Measurements from ENCODE around the gene MPV17L2. TPM values are rescaled to one million over a fixed set of nuclear protein-coding genes. Genes with fewer than 3 reads are reported as not detected.

The MPV17L2 gene
- 7.2 and 8.6 TPM in 2 replicates for total RNA-seq

DNA sequence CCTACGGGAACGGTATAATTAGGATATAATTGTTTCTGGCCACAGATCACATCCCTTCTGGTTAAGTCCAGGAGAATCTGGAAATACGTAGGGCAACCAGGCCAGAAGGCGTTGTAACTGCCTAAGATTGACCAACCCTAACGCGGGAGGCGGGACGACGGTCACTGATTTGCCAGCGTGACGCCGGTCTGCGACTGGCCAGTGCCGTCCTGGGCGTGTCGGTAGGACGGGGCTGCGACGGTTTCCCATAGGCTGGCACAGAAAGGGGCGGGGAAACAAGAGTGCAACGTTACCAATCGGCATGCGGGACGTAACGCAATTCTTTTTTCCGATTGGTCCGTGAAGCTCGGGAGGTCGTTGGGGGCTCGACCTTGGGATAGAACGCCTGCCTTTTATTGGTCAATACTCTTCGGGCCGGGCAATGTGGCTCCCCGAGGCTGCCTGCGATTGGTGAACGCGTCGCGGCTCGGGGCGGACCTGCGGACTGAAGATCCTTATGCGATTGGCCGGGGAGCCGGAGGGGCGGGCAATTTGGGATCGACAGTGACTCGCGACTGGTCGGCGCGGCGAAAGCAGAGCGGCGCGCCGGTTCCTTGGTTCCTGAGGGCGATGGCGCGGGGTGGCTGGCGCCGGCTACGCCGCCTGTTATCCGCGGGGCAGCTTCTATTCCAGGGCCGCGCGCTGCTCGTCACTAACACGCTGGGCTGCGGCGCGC lies at the start of gene MPV17L2:
MPV17L2 (plus strand) TSS at position 546 of the 715 bp plus-strand sequence; CDS start at position 610, 64 bp downstream.

DNA sequence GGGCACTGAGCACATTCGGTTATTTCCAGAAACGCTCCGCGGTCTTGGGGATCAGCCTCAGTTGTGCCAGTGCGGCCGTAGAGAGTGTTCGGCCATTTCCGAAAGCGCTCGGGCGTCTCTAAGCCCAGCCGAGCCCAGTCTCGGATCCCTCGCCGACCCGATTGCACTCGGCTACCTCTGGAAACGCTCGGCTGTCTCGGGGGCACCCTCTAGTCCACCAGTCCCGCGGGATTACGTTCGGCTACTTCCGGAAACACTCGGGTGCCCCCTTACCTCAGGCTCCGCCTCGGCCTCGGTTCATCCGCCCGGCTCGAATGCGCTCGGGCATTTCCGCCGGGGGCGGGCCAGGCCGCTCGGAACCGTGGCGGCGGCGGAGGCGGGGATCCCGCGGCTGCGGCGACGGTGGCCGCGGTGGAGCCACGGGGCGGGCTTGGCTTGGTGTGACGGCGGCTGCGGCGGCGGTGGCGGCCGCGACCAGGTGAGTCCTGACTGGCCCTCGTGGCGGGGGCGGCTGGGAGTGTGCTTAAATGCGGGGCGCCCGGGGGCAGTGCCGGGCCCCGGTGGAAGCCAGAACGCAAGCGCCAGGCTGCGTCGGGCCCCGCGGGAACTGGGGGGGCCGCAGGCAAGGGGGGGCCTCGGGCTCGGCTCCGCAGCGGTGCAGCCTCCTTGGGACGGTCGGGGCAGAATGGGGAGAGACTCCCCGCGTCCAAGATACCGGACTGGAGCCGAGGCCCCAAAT lies 40.0 kb upstream of the MPV17L2 start, which contains the start of gene PIK3R2:
PIK3R2 (plus strand) TSS at position 347 of the 739 bp plus-strand sequence. CDS start 2,717 bp downstream, outside the sequence.

DNA sequence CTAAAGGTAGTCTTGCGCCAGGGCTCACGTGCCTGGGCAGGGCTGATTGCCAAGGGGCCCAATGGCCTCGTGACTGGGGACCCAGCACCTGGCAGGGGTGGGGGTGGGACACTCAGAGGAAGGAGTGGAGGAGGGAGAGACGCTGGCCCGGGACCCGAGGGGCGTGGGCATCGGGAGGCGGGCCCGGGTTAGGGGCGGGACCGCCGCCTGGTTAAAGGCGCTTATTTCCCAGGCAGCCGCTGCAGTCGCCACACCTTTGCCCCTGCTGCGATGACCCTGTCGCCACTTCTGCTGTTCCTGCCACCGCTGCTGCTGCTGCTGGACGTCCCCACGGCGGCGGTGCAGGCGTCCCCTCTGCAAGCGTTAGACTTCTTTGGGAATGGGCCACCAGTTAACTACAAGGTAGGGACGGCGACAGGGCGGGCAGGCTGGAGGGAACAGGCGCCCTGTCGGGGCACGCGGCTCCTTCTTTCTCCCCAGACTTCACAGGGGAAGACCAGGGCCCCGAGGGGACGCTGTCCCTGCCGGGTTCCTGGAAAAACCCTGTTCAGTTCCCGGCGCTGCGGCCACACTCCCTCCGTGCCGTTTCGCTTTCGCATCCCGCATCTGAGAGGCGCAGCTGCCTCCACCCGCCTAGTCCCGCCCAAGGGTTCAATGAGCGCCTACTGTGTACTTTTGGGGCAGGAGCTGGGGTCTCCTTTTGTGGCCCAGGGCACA lies 19.3 kb upstream of the MPV17L2 start, which contains the start of gene IFI30:
IFI30 (plus strand) TSS at position 242 of the 717 bp plus-strand sequence; CDS start at position 271, 29 bp downstream.

DNA sequence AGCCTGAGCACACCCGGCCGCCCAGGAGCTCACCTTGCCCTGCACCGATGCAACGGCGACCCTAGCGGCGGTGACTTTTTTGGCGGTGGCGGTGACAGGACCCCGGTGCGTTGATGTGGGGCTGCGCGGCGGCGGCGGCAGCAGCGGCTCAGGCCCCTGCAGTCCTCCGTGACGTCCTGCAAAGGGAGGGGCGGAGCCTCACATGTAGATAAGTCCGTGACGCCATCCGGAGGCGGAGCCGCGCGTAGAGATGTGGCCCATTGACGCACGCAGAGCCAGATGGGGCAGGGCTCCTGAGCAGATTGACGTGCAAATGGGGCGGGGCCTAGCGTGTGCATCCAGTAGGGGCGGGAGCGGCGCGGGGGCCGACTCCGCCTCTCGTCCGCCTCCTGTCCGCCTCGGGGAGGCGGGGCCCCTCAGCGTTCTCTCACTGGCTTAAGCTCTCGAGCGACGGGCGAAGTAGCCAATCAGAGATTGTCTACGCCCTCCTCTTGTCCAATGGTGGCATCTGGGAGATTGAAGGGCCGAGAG lies 10.9 kb downstream of the MPV17L2 start, which contains the start of gene RAB3A:
RAB3A (minus strand) TSS at position 180 of the 531 bp plus-strand sequence. CDS start 1,302 bp downstream, outside the sequence.

DNA sequence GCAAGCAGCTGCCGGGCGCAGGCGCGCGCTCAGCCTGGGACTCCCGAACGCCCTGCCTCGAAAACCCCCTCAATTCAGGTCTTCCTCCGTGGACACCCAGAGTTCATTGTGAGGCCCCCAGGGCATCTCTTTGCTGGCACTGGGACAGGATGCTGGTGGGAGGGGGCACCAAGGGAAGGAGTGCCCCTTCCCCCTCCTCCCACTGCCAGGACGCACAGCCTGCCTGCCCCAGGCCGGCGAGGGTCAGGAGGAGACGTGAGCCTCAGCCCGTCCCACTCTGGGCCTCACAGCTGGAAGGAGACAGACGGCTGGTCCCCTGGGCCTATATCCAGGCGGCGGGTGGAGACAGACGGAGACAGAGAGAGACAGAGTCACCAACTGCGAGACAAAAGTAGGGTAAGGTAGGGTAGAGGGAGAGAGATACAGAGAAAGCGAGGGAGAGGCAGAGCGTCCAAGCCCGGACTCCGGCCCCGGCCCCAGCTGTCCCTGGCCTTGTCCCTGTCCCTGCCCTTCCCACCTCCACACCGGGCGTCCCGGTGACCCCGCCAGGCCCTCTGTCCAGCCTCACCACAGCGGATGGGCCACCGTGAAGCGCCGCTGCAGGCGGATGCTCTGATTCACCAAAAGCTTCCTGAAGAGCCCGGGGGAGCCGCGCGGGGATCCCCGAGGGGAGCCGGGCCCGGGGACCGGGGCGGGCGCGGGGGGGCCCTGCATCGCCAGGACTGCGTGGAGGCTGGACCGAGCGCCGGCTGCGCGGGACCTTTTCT lies 32.9 kb downstream of the MPV17L2 start, which contains the start of gene PDE4C:
PDE4C (minus strand) TSS at position 737 of the 767 bp plus-strand sequence; CDS start at position 714, 23 bp downstream.

Other genes starting within 250 kb of the MPV17L2 start
- gene KCNN1, start 226.1 kb upstream of the MPV17L2 start, total RNA-seq: under 0.01 and 0.09 TPM in 2 replicates
- gene ARRDC2, start 185.0 kb upstream of the MPV17L2 start, total RNA-seq: 8.5 and 20.0 TPM in 2 replicates
- under 0.01 and 0.09 TPM in 2 replicates for gene IL12RB1, start 106.3 kb upstream of the MPV17L2 start, total RNA-seq
- 0.90 and 1.3 TPM in 2 replicates for gene MAST3, start 95.4 kb upstream of the MPV17L2 start, total RNA-seq
- gene PIK3R2, start 40.1 kb upstream of the MPV17L2 start, total RNA-seq: 2.5 and 4.0 TPM in 2 replicates
- 0.18 TPM in 1 of 2 replicates, not detected in the other for gene IFI30, start 19.4 kb upstream of the MPV17L2 start, total RNA-seq
- 0.45 and 0.56 TPM in 2 replicates for gene RAB3A, start 10.8 kb downstream of the MPV17L2 start, total RNA-seq
- gene PDE4C, start 33.2 kb downstream of the MPV17L2 start, total RNA-seq: 0.09 and 0.28 TPM in 2 replicates
- gene IQCN, start 81.2 kb downstream of the MPV17L2 start, total RNA-seq: under 0.01 and 0.09 TPM in 2 replicates
- 60.0 and 115 TPM in 2 replicates for gene JUND, start 88.4 kb downstream of the MPV17L2 start, total RNA-seq
- 135 and 140 TPM in 2 replicates for gene LSM4, start 129.9 kb downstream of the MPV17L2 start, total RNA-seq
- 21.8 and 25.7 TPM in 2 replicates for gene PGPEP1, start 147.4 kb downstream of the MPV17L2 start, total RNA-seq
- gene GDF15, start 192.9 kb downstream of the MPV17L2 start, total RNA-seq: 84.6 and 103 TPM in 2 replicates
- gene LRRC25, start 204.4 kb downstream of the MPV17L2 start, total RNA-seq: not detected in 2 replicates
- 50.0 and 52.1 TPM in 2 replicates for gene SSBP4, start 226.2 kb downstream of the MPV17L2 start, total RNA-seq
- gene ISYNA1, start 244.9 kb downstream of the MPV17L2 start, total RNA-seq: 25.2 and 42.6 TPM in 2 replicates

Measured in endothelial cell of coronary artery (primary cell).